OCI-M1 (cell line): ENCODE results near the gene PLPP3.
A peak's percentile ranks its signal among the peaks of the same experiment; 100 is the strongest.
"Not testable (repeated sequence)": the region's sequence is repeated elsewhere in the genome, so short reads cannot be mapped to it uniquely, and the experiment has no call there.

ENCODE experiments used
- DNase-seq: peaks from one replicate; lab custom pipeline; 2025; lab: John Stamatoyannopoulos, UW

Gene PLPP3

GRCh38 chr1:56578963-56579875, at the start of gene PLPP3:
Gene PLPP3 (minus strand): TSS chr1:56579563. CDS start chr1:56579016, 547 bp downstream.
- DNase-seq = peak; percentile 64

GRCh38 chr1:56627636-56628039, 48.3 kb upstream of the PLPP3 start:
- no peak for DNase-seq

- DNase-seq = no peak
Measured at GRCh38 chr1:56627019-56627635, 47.8 kb upstream of the PLPP3 start.

GRCh38 chr1:56626546-56626945, 47.2 kb upstream of the PLPP3 start:
- no peak for DNase-seq

- no peak for DNase-seq
Measured at GRCh38 chr1:56625819-56626440, 46.6 kb upstream of the PLPP3 start.

GRCh38 chr1:56617141-56617540, 37.8 kb upstream of the PLPP3 start:
- DNase-seq = no peak

- DNase-seq = not testable (repeated sequence)
Measured at GRCh38 chr1:56610770-56611169, 31.4 kb upstream of the PLPP3 start.

GRCh38 chr1:56610097-56610496, 30.7 kb upstream of the PLPP3 start:
- not testable (repeated sequence) for DNase-seq

GRCh38 chr1:56595397-56596191, 16.2 kb upstream of the PLPP3 start:
- not testable (repeated sequence) for DNase-seq

GRCh38 chr1:56591909-56592308, 12.5 kb upstream of the PLPP3 start:
- DNase-seq = no peak

- no peak for DNase-seq
Measured at GRCh38 chr1:56590520-56591011, 11.2 kb upstream of the PLPP3 start.

GRCh38 chr1:56589369-56589768, 10.0 kb upstream of the PLPP3 start:
- no peak for DNase-seq

- DNase-seq = no peak
Measured at GRCh38 chr1:56586502-56586901, 7.1 kb upstream of the PLPP3 start.

GRCh38 chr1:56585985-56586384, 6.6 kb upstream of the PLPP3 start:
- DNase-seq = no peak

- DNase-seq = peak; percentile 67
Measured at GRCh38 chr1:56584910-56585528, 5.7 kb upstream of the PLPP3 start.

GRCh38 chr1:56583957-56584468, 4.7 kb upstream of the PLPP3 start:
- no peak for DNase-seq

- DNase-seq = no peak
Measured at GRCh38 chr1:56580771-56581170, 1.4 kb upstream of the PLPP3 start.

- DNase-seq = no peak
Measured at GRCh38 chr1:56578138-56578962, 1.0 kb downstream of the PLPP3 start.

GRCh38 chr1:56577406-56578137, 1.8 kb downstream of the PLPP3 start:
- DNase-seq = no peak
